HepG2 (cell line): ENCODE data around the gene MYRFL. TPM values are rescaled to one million over a fixed set of nuclear protein-coding genes. Genes with fewer than 3 reads are reported as not detected.

Source experiments
- HOXA9 ChIP-seq: sonication (generic); formaldehyde crosslinking; IDR thresholded peaks from 2 replicates; pipeline ENCODE4 v1.8.1; 2022; ENCODE audit warnings: missing genetic modification reagents, mild to moderate bottlenecking, moderate library complexity, borderline replicate concordance
- KDM5A ChIP-seq: fragments of 200-600 bp; sonication (generic); IDR thresholded peaks from 2 replicates; pipeline ENCODE4 v1.7.0; 2018; ENCODE audit warnings: antibody characterized with exemption, mild to moderate bottlenecking, low read length, borderline replicate concordance
- NFKB2 ChIP-seq: sonication (generic); formaldehyde crosslinking; IDR thresholded peaks from 2 replicates; pipeline ENCODE4 v1.4.0; 2020; ENCODE audit warnings: missing genetic modification reagents, borderline replicate concordance
- NR2C2 ChIP-seq: sonication (generic); formaldehyde crosslinking; IDR thresholded peaks from 2 replicates; pipeline ENCODE4 v1.4.0; 2020; ENCODE audit warnings: missing genetic modification reagents, mild to moderate bottlenecking, moderate library complexity, borderline replicate concordance
- PRPF4 ChIP-seq: fragments of 200-400 bp; formaldehyde crosslinking; IDR thresholded peaks from 2 replicates; pipeline ENCODE4 v1.6.1; 2016; ENCODE audit warnings: low read length, low read depth; ENCODE audit not compliant: poor library complexity, severe bottlenecking
- RBAK ChIP-seq: sonication (generic); formaldehyde crosslinking; IDR thresholded peaks from 2 replicates; pipeline ENCODE4 v1.5.1; 2020; ENCODE audit warnings: mild to moderate bottlenecking, missing genetic modification reagents
- RXRA ChIP-seq: sonication (generic); formaldehyde crosslinking; IDR thresholded peaks from 2 replicates; pipeline ENCODE4 v1.5.1; 2020; ENCODE audit warnings: missing genetic modification reagents
- TP53 ChIP-seq: sonication (generic); formaldehyde crosslinking; conservative IDR thresholded peaks from 2 replicates; pipeline ENCODE4 v1.4.0; 2020; ENCODE audit warnings: missing genetic modification reagents
- ZBTB14 ChIP-seq: sonication (generic); formaldehyde crosslinking; IDR thresholded peaks from 2 replicates; pipeline ENCODE4 v1.4.0; 2020; ENCODE audit warnings: missing genetic modification reagents
- ZBTB40 ChIP-seq, 2 experiments: fragments of 450-650 bp in 1 of 2; sonication (generic) in 1 of 2; formaldehyde crosslinking in 1 of 2; IDR thresholded peaks; 2 replicates each; pipeline versions ENCODE4 v1.6.1 to v1.8.0; 2016 to 2022; ENCODE audit warnings: antibody characterized with exemption in 1 of 2, mild to moderate bottlenecking in 1 of 2, missing genetic modification reagents in 1 of 2
- ZNF101 ChIP-seq: sonication (generic); formaldehyde crosslinking; IDR thresholded peaks from 2 replicates; pipeline ENCODE4 v1.4.0; 2020; ENCODE audit warnings: mild to moderate bottlenecking, low read depth, missing genetic modification reagents, borderline replicate concordance
- polyA plus RNA-seq, 8 experiments: library from polyadenylated mRNA; depleted of rRNA in 3 of 8; stranded (reverse) in 7 of 8; unstranded in 1 of 8; fragments of >200 nt; fragmentation: Illumina TruSeq in 4 of 8; extraction: Trizol in 4 of 8; gene quantifications; 2 replicates each; pipeline versions ENCODE4 v1.2.1 to v1.2.3, GENCODE V29; 2011 to 2016; ENCODE audit warnings: low read depth in 4 of 8, missing spikeins in 1 of 8, mixed read lengths in 1 of 8; ENCODE audit not compliant: insufficient read depth in 1 of 8
- total RNA-seq, 5 experiments: library from RNA; depleted of rRNA; stranded (reverse); fragments of >200 nt; fragmentation: Illumina TruSeq; extraction: Trizol; gene quantifications; 2 replicates each; pipeline ENCODE4 v1.2.3, GENCODE V29; 2016; ENCODE audit warnings: low read depth in 1 of 5
- TF ChIP-seq, protein P1 (sequence below): sonication (generic); formaldehyde crosslinking; IDR thresholded peaks from 2 replicates; pipeline ENCODE4 v1.8.1; 2023; ENCODE audit warnings: mild to moderate bottlenecking, moderate library complexity, missing genetic modification reagents
- TF ChIP-seq, protein P2 (sequence below): sonication (generic); formaldehyde crosslinking; IDR thresholded peaks from 2 replicates; pipeline ENCODE4 v1.8.0; 2022; ENCODE audit warnings: missing genetic modification reagents, mild to moderate bottlenecking, moderate library complexity, borderline replicate concordance

The MYRFL gene
- total and polyA plus RNA-seq, 2 of the 13 experiments (the other 11 are each of a cell fraction or from before 2014, with no cell fraction given): 0.09 to 0.11 TPM

GRCh38 chr12:69925291-69925690, 100.3 kb downstream of the MYRFL start (continued):
- TF ChIP-seq, protein P1, sequence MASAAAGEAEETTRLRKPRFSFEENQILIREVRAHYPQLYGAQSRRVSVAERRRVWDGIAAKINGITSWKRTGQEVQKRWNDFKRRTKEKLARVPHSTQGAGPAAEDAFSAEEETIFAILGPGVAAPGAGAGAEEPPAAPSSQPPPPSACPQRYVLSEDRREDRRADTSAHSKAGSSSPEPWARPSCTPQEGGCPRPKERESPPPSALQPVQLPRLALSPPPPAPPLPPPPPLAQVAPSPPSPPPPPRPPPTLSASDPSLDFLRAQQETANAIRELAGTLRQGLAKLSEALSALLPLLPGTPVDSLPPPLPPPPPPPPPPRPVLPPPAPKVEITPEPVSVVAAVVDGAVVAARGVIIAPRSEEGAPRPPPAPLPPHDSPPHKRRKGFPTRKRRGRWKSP: no peak
- TF ChIP-seq HOXA9 (CRISPR knock-in tag) (no peak), ZNF101 (CRISPR knock-in tag) (no peak), NFKB2 (CRISPR knock-in tag) (no peak), RXRA (CRISPR knock-in tag) (peak; percentile 97; the same call in 1 of the 2 replicates), KDM5A (no peak), PRPF4 (no peak), NR2C2 (CRISPR knock-in tag) (peak; percentile 49; the same call in 1 of the 2 replicates), TP53 (no peak), ZBTB40 (IDR thresholded peaks at IDR 0.05) (no peak), ZBTB40 (CRISPR knock-in tag; IDR thresholded peaks at IDR 0.05) (no peak), RBAK (CRISPR knock-in tag) (no peak), ZBTB14 (CRISPR knock-in tag) (no peak)
- TF ChIP-seq, protein P2, sequence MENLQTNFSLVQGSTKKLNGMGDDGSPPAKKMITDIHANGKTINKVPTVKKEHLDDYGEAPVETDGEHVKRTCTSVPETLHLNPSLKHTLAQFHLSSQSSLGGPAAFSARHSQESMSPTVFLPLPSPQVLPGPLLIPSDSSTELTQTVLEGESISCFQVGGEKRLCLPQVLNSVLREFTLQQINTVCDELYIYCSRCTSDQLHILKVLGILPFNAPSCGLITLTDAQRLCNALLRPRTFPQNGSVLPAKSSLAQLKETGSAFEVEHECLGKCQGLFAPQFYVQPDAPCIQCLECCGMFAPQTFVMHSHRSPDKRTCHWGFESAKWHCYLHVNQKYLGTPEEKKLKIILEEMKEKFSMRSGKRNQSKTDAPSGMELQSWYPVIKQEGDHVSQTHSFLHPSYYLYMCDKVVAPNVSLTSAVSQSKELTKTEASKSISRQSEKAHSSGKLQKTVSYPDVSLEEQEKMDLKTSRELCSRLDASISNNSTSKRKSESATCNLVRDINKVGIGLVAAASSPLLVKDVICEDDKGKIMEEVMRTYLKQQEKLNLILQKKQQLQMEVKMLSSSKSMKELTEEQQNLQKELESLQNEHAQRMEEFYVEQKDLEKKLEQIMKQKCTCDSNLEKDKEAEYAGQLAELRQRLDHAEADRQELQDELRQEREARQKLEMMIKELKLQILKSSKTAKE: peak; percentile 94
